ENCODE results near the gene NRF1. TPM values are rescaled to one million over a fixed set of nuclear protein-coding genes. Genes with fewer than 3 reads are reported as not detected.

Gene NRF1
- polyA plus RNA-seq, 2 of the 4 experiments (the other 2 are of a cell fraction), result 11.2 to 18.5 TPM

DNA sequence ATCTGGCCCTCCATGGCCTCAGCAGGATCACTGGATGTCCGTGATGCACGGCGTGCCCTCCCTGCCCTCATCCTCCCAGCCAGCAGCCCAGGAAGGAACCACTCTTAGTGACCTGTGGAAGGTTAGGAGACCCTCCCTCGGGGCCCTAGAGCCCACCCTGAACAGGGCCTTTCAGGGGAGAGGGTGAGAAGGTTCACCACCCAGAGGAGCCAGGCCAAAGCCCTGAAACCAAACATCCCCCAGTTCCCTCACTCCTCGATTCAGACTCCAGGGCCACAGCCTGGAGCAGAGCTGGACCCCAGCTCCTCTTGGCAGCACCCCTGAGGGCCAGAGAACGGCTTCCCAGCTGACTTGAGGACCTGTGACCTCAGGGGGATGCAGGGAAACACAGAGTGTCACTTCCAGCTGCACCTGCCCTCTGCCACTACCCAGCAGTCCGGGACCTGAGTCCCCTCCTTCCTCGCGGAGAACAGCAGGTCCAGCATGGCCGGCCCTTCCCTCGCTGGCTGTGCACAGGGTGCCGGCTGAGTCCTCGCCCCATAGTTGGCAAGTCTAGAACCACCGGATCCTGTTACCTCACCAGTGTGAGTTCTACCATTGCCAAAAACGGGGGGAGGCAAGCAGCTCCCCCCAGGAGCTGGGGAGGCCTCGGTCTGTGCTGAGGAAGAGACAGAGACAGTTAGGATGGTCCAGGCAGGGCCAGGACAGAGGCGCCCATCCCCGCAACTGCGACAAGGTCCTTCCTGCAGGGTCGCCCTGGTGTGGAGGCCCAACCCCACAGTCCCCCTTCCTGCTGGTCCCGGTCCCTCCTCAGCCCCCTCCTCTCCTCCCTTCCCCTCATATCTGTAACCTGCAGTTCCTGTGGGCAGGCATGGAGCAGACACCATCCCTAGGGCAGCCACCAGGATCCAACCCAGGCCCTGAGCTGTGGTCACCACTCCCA, 158.6 kb downstream of the NRF1 start:
- no peak overlapping the region for H3K4me2 ChIP-seq
- ATAC-seq (no peak), DNase-seq (ENCODE audit: low read depth in 1 of 2, low spot score in 1 of 2) (no peak), FAIRE-seq (no peak)
- ChIA-PET POLR2A (no interaction called here), CTCF (interaction anchor here (0.9 to 1.7 kb wide), 3 partner anchors 15 to 106 kb away, joined by 3 to 5 read pairs (median 4); no protein-coding TSS in a partner anchor)
- no peaks in the 10 kb centered on the region for H3K9me3 ChIP-seq
- WGBS (ENCODE audit: missing lambda C conversion rate), result 77% methylated on average over 16 of the region's 21 CpGs
- H3K4me3 ChIP-seq, result no peak overlapping the region
- H3K27ac ChIP-seq, result no peak overlapping the region
- TF ChIP-seq JUNB (IDR thresholded peaks at IDR 0.05), result no peak
- TF ChIP-seq MYC (IDR thresholded peaks at IDR 0.05; ENCODE audit: borderline replicate concordance, low read length), result no peak
- no peak for TF ChIP-seq HES2 (IDR thresholded peaks at IDR 0.05)
- no peak for TF ChIP-seq CBX8 (IDR thresholded peaks at IDR 0.05)
- TF ChIP-seq, protein P1, sequence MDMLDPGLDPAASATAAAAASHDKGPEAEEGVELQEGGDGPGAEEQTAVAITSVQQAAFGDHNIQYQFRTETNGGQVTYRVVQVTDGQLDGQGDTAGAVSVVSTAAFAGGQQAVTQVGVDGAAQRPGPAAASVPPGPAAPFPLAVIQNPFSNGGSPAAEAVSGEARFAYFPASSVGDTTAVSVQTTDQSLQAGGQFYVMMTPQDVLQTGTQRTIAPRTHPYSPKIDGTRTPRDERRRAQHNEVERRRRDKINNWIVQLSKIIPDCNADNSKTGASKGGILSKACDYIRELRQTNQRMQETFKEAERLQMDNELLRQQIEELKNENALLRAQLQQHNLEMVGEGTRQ (IDR thresholded peaks at IDR 0.05), result no peak
- TF ChIP-seq RARB (CRISPR knock-in tag; IDR thresholded peaks at IDR 0.05), result no peak
- no peak for TF ChIP-seq FOXS1 (CRISPR knock-in tag; IDR thresholded peaks at IDR 0.05)
- no peak for TF ChIP-seq ZNF302 (CRISPR knock-in tag; IDR thresholded peaks at IDR 0.05)
- no peak for TF ChIP-seq FOSL2 (IDR thresholded peaks at IDR 0.05)
- no peak for TF ChIP-seq FOSL2 (CRISPR knock-in tag; IDR thresholded peaks at IDR 0.05)
- no peak for TF ChIP-seq ZSCAN20 (CRISPR knock-in tag; IDR thresholded peaks at IDR 0.05)
- no peak for TF ChIP-seq MAZ (IDR thresholded peaks at IDR 0.05; ENCODE audit: borderline replicate concordance, low read depth, low read length)
- TF ChIP-seq GATA3 (IDR thresholded peaks at IDR 0.05; ENCODE audit: borderline replicate concordance), result no peak
- TF ChIP-seq BHLHE40 (IDR thresholded peaks at IDR 0.05; ENCODE audit: low read depth, low read length), result no peak
- TF ChIP-seq SREBF2 (IDR thresholded peaks at IDR 0.05), result no peak
- TF ChIP-seq PHF8 (IDR thresholded peaks at IDR 0.05; ENCODE audit: borderline replicate concordance, low read depth), result no peak
- TF ChIP-seq CHD2 (IDR thresholded peaks at IDR 0.05; ENCODE audit: low read length, partially characterized antibody), result no peak
- H3K4me1 ChIP-seq, result 0 out of 3 replicates have a peak, but pooled peaks cover 8% of the 10 kb centered on the region

GRCh38 chr7:129771201-129771927, 159.8 kb downstream of the NRF1 start:
- H3K4me2 ChIP-seq, result no peak overlapping the region
- no peak for DNase-seq (ENCODE audit: low read depth in 1 of 2, low spot score in 1 of 2)
- no peak for FAIRE-seq
- ChIA-PET CTCF (interaction anchor here (1.1 to 1.7 kb wide), 2 partner anchors 33 to 107 kb away, joined by 3 to 5 read pairs; no protein-coding TSS in a partner anchor), POLR2A (no interaction called here)
- H3K27ac ChIP-seq, result no peak overlapping the region
- no peak for TF ChIP-seq ZNF302 (CRISPR knock-in tag; IDR thresholded peaks at IDR 0.05)
- TF ChIP-seq CBX2 (IDR thresholded peaks at IDR 0.05; ENCODE audit: borderline replicate concordance, low read depth), result no peak
- no peak for TF ChIP-seq JUN (IDR thresholded peaks at IDR 0.05)
- no peak for TF ChIP-seq HES2 (IDR thresholded peaks at IDR 0.05)
- TF ChIP-seq KDM5A (IDR thresholded peaks at IDR 0.05), result no peak
- TF ChIP-seq POLR2AphosphoS2 (conservative IDR thresholded peaks at IDR 0.05; ENCODE audit: low read length), result no peak
- TF ChIP-seq RFX5 (IDR thresholded peaks at IDR 0.05), result no peak
- TF ChIP-seq CHD4 (IDR thresholded peaks at IDR 0.05; ENCODE audit: borderline replicate concordance), result no peak
- no peak for TF ChIP-seq FOSL2 (IDR thresholded peaks at IDR 0.05)
- TF ChIP-seq FOSL2 (CRISPR knock-in tag; IDR thresholded peaks at IDR 0.05), result no peak
- no peak for TF ChIP-seq ESRRA (IDR thresholded peaks at IDR 0.05; ENCODE audit: borderline replicate concordance, low read length)
- 94% methylated on average over 5 of the region's 19 CpGs for WGBS (ENCODE audit: missing lambda C conversion rate)
- 0 out of 3 replicates have a peak, but pooled peaks cover 8% of the 10 kb centered on the region for H3K4me1 ChIP-seq
- H3K9me3 ChIP-seq, result no peaks in the 10 kb centered on the region
- H3K4me3 ChIP-seq, result no peak overlapping the region
- no peak for ATAC-seq

Measured in A549 (cell line).